HG03439 (cell line): ENCODE results near the gene AJM1.

Experiments used
- ATAC-seq: cut with Tn5 transposase; IDR thresholded peaks from one replicate; pipeline ENCODE4 v1.9.1; 2021; ENCODE audit warnings: mild to moderate bottlenecking, moderate library complexity; ENCODE audit not compliant: unreplicated experiment

Gene AJM1

GRCh38 chr9:136853596-136854112 lies 11.4 kb downstream of the AJM1 start:
- ATAC-seq = no peak

- no peak for ATAC-seq
These were observed 12.0 kb downstream of the AJM1 start for GRCh38 chr9:136854113-136854841.

GRCh38 chr9:136854842-136855460 lies 12.7 kb downstream of the AJM1 start:
- ATAC-seq = no peak

GRCh38 chr9:136855461-136856078 lies 13.3 kb downstream of the AJM1 start:
- ATAC-seq = no peak

- no peak for ATAC-seq
These were observed 13.8 kb downstream of the AJM1 start for GRCh38 chr9:136856079-136856476.

- ATAC-seq = no peak
These were observed 14.4 kb downstream of the AJM1 start for GRCh38 chr9:136856541-136857141.

GRCh38 chr9:136857166-136857565 lies 14.9 kb downstream of the AJM1 start:
- no peak for ATAC-seq

GRCh38 chr9:136857581-136858412 lies 15.5 kb downstream of the AJM1 start:
- ATAC-seq = no peak

- ATAC-seq = no peak
These were observed 16.2 kb downstream of the AJM1 start for GRCh38 chr9:136858452-136858843.

- no peak for ATAC-seq
These were observed 16.8 kb downstream of the AJM1 start for GRCh38 chr9:136858844-136859757.

- no peak for ATAC-seq
These were observed 18.3 kb downstream of the AJM1 start for GRCh38 chr9:136860529-136860928.

GRCh38 chr9:136860933-136861873 lies 18.9 kb downstream of the AJM1 start:
- no peak for ATAC-seq

GRCh38 chr9:136861874-136862457 lies 19.7 kb downstream of the AJM1 start:
- no peak for ATAC-seq

- ATAC-seq = no peak
These were observed 20.8 kb downstream of the AJM1 start for GRCh38 chr9:136862849-136863622.

- ATAC-seq = no peak
These were observed 21.5 kb downstream of the AJM1 start for GRCh38 chr9:136863623-136864273.

GRCh38 chr9:136865041-136865767 lies 22.9 kb downstream of the AJM1 start:
- no peak for ATAC-seq
